HG02885 (cell line): Measurements from ENCODE around the gene ODAD3.
"Not testable (repeated sequence)": the region's sequence is repeated elsewhere in the genome, so short reads cannot be mapped to it uniquely, and the experiment has no call there.

Source experiments
- ATAC-seq: cut with Tn5 transposase; IDR thresholded peaks from one replicate; pipeline ENCODE4 v1.9.1; 2021; ENCODE audit warnings: mild to moderate bottlenecking; ENCODE audit not compliant: unreplicated experiment, poor library complexity

ODAD3 gene

DNA sequence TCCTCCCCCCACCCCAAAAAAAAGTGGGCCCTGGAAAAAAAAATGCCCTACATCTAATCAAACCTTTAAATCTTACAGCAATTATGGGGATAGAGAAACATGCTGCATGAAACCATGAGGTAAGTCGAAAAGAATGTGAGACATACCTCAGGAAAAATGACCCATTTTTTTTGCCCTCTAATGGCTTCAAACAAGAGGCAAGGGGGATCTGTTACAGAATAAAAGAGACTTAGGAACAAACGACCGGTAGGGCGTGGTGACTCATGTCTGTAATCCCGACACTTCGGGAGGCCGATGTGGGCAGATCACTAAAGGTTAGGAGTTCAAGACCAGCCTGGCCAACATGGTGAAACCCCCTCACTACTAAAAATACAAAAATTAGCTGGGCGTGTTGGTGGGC, 24.2 kb downstream of the ODAD3 start:
- ATAC-seq: no peak

DNA sequence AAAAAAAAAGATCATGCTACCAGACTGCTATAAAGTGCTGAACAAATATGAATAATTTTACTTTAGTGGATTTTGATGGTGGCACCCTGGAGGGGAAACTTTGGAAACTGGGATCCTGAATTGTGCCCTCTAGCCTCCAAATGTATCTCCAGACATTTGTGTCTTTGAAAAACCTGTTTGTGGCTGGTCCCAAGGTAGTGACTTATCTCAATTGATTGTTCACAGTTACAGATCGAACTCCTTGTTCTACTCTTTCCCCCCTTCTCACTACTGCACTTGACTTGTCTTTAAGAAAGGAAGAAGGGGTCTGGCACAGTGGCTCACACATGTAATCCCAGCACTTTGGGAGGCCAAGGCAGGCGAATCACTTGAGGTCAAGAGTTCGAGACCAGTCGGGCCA, 26.3 kb downstream of the ODAD3 start:
- no peak for ATAC-seq

DNA sequence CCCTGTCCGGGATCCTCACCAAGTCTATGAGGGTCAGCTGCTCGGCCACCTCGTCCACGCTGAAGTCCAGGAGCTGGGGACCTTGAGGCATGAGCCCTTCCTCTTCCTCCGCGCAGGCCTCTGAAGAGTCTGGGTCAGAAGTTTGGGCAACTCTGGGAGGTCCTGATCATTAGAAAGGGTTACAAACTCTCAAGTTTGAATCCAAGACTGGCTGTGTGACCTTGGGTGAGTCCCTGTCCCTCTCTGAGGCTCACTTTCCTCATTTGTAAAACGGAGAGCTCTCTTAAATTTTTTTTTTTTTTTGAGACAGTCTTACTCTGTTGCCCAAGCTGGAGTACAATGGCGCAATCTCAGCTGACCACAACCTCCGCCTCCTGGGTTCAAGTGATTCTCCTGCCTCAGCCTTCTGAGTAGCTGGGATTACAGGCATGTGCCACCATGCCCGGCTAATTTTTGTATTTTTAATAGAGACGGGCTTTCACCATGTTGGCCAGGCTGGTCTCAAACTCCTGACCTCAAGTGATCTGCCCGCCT, 28.2 kb downstream of the ODAD3 start:
- not testable (repeated sequence) for ATAC-seq

DNA sequence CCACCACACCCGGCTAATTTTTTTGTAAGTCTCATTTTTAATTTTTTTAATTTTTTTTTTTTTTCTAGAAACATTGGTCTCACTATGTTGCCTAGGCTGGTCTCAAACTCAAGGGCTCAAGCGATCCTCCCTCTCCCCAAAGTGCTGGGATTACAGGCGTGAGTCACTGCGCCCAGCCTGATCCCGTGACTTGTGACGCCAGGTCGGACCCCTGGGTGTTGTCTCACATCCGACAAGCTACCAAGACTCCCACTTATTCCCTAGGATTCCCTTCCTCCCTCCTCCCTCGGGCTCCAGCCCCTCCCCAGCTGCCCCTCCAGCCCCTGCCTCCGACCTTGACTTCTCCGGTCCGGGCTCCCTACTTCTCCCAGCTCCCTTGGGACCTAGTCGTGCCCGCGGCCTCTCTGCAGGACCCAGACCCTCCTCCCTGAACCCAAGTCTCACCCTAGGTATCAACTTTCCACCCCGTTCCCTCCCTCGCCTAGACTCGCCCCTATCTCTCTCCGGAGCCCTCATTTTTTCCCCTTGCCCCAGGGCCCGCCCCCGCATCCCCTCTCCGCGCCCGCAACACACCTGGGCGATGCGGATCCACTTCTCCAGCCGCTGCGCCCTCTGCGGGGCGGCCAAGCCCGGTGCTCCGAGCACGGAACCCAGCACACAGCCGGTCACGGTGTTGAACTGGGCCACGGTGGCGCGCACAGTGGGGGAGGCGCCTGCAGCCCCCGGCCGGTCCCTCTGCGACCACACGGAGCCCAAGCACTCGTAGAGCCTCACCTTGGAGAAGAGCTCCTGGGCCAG, 28.9 kb downstream of the ODAD3 start:
- ATAC-seq: no peak

DNA sequence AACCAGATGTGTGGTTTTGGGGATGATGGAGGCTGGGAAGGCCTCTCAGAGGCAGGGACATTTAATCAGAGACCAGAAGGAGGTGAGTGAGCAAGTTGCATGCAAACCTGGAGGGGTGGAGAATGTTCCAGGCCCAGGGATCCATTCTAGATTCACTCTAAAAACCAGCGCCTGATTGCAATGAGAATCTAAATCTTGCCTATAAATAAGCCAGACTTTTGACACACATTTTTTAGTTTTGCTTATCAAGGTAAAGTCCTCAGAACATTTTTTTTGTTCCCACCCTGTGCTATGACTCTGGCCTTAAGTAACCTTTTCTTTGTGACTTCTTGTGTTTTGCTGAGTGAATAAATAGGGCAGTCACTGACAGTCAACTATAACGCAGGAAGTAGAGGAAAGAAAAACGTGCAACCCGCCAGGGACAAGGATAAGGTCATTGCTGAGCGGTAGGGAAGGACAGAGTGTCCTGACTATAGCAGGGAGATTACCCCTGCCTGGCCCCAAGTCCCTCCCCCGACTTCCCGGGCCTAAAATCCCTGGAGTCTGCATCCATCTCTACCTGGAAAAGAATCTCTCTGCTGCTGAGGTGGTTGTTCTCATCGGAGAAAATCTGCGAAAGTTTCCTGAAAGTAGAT, 30.2 kb downstream of the ODAD3 start:
- ATAC-seq: no peak

DNA sequence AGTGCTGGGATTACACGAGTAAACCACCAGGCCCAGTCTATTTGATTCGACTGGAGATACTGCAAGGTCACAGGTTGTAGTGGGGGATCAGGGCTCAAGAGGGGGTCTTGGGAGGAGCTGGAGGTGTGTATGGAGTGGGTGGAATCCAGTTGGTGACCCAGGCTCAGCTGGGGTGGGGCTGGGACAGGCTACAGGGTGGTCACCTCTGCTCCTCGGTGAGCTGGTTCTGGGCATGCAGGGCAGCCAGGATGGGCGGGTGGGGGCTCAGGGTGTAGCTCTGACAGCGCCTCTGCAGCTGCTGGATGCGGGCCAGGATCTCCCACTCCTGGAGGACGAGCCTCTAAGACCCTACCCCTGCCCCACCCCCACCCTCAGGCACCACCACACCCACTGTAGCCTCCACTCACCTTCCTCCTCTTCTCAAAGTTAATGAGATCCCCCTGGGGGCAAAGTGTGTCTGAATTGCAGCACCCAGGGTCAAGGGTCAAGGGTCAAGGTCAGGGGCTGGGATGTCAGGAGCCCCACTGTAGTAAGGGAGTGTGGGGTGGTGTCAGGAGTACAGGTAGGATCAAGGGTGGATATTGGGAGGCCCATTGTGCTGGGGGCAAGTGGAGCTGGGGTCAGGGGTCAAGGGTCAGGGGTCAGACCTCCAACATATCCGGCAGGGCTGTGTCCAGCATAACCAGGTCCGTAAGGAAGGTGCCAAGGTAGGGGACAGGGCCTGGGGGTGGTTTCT, 32.9 kb downstream of the ODAD3 start:
- no peak for ATAC-seq

DNA sequence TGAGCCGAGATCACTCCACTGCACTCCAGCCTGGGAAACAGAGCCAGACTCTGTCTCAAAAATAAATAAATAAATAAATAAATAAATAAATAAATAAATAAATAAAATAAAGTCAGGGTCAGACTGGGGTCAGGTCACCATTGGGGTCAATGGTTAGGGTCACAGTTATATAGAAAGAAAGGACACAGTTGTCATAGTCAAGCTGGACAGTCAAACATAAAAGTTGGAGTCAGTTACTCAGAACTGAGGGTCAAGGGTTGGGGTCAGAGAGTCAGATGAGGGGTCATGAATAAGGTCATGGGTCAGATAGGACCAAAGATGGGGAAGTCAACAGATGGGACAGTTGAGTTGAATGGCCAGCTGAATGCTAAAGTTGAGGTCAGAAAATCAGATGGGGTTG, 34.1 kb downstream of the ODAD3 start:
- no peak for ATAC-seq

DNA sequence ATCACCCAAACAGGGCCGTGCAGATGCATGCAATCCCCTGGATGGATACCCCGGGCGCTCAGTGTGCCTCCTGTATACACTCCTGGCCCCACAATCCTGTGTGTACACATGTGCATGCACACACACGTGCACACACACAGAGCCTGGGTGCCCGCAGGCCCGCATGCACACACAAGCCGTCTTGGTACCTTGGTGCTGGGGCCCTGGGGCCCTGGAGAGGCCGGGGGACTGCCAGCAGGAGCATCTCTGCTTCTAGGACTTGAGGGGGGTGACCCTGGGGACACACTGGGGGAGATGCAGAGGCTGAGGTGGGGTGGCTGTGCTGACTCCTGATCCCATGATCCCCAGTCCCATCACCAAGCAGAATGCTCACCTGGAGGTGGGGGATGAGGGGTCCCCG, 35.3 kb downstream of the ODAD3 start:
- no peak for ATAC-seq

DNA sequence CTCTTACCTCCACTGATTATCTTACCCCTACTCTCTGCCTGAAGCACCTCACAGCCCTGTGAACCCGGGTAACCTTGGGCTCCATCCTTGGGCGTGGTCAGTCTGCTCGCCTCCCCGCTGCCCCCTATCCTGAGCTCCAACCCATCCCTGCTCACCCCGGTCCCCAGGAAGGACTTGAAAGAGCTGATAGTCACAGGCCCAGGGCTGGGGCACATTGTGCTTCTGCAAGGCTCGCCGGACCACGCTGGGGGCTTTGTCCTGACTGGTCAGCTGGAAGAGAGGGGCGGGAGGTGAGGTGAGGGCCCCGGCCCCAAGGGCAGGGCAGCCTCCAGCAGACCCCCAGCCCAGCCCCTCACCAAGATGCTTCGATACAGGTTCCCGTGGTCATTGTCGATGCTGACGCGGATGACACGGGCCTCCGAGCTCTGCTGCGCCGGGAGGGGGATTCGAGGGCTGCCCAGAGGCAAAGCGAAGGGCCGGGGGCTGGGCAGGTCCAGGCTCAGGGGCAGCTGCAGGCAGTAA, 37.8 kb downstream of the ODAD3 start:
- ATAC-seq: no peak

DNA sequence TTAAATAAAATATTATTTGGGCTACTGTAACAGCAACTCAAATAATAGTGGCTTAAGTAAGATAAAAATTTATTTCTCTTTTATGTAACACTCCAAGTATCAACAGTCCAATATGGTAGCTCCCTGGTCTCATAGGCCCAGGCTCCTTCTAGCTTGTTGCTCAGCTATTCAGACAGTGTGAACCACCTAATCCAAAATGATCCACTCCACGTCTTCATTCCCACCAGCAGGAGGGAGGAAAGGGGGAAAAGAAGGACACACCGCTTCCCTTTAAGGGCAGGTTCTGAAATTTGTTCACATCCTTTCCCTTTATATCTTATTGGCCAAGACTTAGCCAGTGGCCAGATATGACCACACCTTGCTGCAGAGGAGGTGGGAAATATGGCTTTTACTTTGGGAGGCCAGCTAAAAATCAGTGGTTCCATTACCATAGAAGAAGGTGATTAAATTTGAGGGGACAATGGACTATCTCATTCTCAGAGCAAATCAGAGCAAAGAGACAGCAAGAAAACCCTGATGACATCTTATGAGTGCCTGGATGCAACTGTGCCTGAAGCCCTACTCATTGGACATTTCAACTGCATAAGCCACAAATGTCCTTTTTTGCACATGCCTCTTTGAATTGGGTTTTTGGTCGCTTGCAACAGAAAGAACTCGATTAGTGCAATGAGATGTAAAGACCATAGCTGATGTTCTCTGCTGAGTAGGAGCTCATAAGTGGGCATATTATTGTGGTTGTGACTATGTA, 43.8 kb downstream of the ODAD3 start:
- ATAC-seq: no peak

DNA sequence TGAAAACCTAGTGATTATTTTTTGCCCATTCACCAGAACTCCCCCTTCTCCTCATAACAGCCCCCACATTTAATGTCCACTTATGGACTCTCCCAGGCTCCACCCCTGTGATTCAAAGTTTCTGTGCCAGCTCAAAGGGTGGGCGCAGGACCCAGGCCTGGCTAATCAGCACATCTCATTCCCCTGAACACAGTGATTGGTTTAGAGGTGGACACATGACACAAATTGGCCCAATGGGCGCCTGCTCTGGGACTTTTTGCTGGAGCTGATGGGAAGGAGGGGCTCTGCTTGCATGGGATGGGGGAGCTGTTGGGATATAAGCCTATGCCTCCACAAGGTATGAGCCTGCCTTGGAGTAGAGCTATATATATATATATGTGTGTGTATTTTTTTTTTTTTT, 44.6 kb downstream of the ODAD3 start:
- no peak for ATAC-seq

DNA sequence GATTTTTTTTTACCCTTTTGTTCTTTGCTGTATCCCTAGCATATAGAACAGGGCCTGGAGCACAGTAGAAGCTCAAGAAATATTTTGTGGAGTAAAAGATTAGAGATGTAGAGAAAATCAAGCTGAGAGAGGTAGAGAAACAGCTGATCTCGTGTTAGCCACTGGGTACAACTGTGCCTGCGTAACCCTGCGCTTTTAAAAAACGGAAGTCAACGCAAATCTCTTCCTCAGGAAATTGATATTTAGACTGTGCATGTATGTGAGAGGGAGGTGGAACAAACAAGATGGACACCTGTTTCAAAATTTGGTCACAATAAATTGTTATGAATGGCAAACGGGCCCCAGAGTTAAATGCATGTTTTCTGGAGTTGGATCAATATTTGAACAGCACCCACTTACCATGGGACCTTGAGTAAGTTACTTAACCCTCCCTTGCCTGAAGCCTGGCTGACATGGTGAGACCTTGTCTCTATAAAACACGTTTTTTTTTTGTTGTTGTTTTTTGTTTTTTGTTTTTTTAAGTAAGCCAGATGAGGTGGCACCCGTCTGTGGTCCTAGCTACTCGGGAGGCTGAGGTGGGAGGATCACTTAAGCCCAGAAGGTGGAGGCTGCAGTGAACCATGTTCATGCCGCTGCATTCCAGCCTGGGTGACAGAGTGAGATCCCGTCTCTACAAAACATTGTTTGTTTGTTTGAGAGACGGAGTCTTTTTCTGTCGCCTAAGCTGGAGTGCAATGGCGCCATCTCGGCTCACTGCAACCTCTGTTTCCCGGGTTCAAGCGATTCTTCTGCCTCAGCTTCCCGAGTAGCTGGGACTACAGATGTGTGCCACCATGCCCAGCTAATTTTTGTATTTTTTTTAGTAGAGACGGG, 47.5 kb downstream of the ODAD3 start:
- ATAC-seq: no peak

DNA sequence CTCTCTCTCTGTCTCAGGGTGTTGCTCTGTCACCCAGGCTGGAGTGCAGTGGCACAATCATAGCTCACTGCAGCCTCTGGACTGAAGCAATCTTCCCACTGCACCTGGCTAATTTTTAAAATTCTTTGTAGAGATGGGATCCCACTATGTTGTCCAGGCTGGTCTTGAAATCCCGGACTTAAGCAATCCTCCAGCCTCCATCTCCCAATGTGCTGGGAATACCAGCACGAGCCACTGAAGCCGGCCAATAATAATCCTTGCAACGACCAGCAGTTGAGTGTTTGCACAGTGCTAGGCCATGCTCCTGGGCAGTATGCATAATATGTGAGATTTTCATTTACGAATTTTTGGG, 50.2 kb downstream of the ODAD3 start:
- no peak for ATAC-seq

DNA sequence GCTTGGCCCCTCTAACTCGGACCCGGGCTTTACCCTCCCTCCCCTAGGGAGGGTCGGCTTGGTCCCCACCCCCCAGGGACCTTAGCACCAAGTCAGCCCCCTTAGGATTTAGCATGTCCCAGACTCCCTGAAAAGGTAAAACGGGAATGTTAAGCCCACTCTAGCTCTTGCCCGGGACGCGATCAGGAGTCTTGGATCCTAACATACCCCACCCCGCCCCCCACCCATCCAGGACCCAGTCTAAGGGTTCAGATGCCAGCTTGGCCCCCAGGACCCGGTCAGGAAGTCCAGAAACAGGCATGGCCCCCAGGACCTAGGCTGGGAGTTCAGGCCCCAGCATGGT, 51.2 kb downstream of the ODAD3 start:
- no peak for ATAC-seq

DNA sequence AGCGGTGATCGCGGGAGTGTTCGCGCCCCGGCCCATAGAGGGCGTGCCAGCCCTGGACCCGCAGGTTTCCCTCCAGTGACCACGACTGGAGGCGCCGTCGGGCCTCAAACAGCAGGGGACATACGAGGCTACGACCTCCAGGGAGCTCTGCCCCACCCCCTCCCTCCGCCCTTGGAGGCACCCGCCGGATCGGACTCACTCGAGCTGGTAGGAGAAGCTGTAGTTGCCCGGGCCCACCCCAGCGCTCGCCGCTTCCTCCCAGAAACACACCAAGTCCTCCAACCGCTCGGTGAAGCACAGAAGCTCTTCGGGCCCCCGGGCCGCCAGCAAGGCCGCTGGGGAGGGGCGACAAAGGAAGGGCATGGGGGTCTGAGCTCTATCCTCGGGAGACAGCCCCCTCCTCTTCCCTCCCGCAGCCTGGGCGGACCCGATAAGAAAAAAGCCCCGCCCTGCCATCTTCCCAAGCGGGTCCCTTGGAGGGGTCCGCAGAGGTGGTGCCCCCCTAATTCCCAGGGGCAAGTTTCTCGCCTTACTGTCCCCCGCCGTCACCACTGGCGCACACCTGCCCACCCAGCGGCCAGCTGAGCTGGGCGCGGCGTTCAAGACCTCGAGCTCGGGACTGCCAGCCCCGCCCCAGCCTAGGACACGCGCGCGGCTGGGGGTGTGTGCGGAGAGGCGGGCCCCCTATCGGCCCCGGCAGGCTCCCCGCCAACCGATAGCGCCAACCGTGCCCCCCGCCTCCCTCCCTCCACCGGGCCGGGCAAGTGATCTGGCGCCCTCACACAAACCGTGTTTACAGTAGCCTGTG, 51.8 kb downstream of the ODAD3 start:
- ATAC-seq: no peak

DNA sequence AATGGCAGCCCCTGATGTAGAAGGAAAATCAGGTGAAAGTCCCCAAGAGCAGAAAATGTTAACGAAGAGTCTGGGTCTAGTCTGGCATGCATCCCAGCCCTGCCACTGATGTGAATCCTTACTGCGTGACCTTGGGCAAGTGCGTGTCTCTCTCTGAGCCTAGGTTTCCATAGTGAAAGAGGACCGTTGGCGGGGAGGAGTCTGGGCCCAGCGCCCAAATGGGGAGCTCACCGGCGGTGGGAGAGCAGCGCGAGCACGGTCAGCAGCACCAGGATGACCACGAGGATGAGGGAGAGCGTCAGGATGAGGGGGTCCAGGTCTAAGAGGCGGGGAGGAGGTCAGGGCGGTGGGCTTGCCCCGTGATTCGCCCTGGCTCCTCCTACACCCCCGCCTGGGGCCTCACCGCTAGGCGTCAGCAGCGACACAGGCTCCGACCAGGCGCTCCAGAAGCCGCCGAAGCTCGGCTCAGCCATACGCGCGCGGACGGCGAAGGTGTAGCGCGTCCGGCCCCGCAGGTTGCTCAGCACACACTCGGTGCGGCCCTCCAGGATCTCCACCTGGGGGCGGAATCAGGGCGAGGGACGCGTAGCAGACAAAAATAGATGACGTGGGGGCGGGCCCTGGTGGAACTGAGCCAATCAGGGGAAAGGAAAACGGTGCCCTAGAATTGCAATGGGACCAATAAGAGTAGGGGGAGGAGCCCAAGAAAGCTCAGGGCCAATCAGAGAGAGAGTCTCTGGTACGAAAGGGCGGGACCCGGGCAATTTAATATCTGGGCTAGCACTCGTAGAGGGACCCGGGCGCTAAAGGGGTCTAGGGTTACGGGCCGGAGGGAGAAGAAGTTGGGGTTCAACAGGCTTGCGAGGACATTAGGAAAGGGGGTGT, 54.0 kb downstream of the ODAD3 start:
- peak; percentile 83 for ATAC-seq

DNA sequence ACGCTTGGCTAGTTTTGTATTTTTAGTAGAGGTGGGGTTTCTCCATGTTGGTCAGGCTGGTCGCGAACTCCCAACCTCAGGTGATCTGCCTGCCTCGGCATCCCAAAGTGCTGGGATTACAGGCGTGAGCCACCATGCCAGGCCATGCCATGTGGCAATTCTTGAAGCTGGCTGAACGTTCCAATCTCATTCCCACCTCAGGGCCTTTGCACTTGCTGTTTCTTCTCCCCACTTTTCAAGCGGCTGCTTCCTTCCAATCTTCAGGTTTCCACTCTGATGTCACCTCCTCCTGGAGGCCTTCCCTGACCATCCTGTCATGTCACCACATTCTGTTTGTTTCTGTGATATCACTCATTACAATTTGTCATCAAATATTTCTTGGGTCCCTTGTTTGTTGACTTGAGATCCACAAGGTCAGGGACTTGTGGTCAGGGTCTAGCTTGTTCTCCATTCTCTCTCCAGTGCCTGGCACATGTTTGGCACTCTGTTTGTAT, 55.0 kb downstream of the ODAD3 start:
- no peak for ATAC-seq
